Measurements from ENCODE around the gene SH3BGR.
A peak's percentile ranks its signal among the peaks of the same experiment; 100 is the strongest.
"Not testable (repeated sequence)": the region's sequence is repeated elsewhere in the genome, so short reads cannot be mapped to it uniquely, and the experiment has no call there.

The SH3BGR gene

DNA sequence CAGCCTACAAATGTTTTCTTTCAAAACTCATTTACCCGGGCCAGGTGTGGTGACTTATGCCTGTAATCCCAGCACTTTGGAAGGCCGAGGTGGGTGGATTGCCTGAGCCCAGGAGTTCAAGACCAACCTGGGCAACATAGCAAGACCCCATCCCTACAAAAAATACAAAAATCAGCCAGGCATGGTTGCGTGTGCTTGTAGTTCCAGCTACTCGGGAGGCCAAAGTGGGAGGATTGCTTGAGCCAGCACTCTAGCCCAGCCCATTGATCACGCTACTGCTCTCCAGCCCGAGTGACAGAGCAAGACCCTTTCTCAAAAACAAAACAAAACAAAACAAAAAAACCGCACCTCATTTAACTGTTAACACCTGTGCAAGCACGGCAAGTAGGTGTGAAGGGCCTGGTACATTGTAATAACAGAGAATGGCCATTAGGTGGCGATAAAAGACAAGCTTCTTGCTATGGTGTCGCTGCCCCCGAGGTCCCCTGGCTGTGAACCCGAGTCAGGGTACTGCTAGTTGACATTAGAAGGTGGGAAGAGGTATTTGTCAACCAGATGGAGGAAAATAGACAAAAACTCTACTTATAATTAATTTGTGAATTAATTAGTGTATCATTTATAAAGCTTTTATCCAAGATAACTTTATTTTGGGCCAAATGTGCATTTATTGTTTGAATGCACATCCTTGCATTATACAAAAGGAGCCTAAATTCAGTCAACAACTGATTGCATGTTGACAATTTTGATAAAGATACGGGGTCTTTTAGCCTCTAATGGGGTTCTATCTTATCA, 66.5 kb downstream of the SH3BGR start:
- peak; percentile 73 for DNase-seq

DNA sequence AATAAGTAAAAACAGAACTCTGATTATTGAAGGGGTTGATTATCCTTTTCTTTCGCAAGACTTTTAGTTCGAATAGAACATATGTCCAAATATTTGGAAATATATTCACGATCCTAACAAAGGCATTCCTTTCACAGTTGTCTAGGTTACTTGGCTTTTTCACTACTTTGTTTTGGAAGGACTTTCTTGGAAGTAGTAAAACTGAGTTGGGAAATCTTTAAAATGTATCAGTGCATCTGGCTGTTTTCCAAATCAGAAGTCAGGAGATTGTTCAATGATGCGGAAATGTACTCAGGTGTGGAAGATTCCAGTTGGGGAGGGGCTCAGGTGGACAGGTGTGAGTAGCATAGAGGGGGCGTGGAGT, 67.1 kb downstream of the SH3BGR start:
- no peak for DNase-seq

DNA sequence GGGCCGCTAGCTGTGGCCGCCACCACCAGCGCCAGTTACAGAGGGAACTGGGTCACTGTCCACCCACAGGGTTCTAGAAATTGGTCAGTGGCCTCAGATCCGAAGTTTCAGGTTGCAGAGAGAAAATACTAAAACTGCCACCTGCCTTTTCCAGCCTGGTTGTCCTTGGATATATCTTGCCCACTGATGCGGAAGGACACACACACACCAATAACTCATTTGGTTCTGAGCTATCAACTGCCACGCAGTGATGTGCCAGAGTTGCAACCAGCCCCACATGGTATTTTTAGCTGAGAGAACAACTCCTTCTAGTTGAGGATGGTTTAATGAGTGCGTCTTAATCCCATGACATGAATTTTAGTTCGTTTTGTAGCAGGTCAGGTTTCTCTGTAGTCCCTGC, 68.1 kb downstream of the SH3BGR start:
- DNase-seq: no peak

DNA sequence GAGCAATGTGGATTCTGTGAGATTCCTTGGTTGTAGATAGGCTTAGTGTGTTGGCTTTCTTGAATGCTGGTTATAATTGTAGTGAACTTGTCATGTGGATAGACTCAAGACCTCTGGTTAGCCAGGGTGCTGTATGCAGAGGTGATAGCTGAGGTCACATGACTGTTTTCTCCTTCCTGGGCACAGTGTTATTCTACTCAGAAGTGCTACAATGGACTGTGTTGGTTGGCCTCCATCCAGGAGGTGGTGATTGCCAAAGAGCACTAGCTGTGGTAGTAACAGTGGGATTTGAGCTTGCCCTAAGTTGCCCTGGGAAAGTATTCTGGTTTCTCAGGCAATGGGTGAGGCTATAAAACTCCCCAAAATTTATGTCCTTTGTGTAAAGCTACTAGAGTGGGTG, 71.6 kb downstream of the SH3BGR start:
- no peak for DNase-seq

DNA sequence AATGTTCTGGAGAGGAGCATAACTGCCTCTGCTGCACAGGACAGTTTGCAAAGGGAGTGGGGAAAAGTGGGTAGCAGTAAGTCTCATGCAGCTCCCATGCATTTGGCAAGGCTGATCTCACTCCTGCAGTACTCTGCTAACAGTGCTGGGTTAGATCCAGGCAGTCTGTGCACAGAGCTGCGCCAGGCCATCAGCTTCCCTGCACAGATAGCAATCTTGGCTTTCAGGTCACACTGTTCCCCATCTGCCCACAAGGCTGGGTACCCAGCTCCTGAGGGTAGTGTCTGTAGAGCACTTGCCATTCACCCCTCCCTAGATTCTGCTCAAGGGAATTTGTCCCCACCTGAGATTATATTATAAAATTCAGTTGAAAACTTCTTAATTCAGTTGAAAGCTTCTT, 72.1 kb downstream of the SH3BGR start:
- no peak for DNase-seq

DNA sequence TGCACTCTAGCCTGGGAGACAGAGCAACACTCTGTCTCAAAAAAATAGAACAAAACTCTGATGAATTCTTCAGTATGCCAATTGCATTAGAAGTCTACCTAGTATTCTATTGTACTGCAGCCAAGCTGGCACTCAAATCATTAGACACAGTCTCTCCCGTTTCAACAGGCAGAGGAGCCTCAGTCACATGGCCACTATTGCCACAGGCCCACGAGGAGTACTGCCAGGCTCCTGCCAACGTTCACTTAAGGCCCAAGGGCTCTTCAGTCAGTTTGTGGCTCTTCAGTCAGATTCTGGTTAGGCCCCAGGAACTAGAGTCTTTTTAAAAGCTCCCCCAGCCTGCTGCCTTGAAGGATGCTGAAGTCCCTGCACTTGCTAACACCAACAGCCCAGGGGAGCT, 73.4 kb downstream of the SH3BGR start:
- DNase-seq: peak; percentile 18

DNA sequence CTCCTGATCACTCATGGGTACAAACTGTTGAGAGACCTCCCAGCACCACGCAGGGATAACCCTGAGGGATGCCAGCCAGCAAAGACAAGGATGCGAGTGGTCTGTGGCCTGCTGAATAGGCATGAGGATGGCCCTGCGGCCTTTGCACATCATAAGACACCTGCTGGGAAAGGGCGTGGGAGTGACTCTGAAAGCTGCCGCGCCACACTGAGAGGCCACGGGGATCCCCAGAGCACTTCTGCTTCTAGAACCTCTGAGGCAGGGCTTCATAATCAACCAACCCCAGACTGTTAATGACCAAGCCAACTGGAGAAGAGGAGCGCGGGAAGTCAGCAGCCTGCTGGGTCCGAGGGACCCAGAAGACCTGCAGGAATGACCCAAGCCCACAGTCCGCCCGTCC, 73.8 kb downstream of the SH3BGR start:
- DNase-seq: no peak

DNA sequence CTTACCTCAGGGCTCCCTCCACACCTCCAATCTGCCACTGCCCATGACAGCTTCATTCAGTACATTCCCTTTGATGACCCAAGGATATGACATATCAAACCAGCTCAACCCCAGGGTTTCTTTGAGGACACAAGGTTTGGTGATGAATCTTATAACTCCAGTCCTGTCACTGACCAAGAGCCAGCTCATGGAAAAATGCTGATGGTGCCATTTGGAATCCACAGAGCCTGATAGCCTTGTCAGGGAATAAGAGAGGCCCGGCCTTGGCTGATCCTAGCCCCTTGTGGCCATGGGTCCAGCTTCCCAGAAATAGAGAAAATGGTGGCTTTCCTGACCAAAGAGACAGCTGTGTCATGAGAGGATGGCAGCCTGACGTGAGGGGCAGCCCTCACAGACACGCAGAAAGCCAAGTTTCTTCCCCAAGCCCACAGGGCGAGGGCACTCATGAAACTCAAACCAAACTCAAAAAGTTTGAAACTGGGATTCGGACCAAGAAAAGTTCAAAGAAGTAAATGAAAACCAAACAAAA, 75.4 kb downstream of the SH3BGR start:
- DNase-seq: no peak

DNA sequence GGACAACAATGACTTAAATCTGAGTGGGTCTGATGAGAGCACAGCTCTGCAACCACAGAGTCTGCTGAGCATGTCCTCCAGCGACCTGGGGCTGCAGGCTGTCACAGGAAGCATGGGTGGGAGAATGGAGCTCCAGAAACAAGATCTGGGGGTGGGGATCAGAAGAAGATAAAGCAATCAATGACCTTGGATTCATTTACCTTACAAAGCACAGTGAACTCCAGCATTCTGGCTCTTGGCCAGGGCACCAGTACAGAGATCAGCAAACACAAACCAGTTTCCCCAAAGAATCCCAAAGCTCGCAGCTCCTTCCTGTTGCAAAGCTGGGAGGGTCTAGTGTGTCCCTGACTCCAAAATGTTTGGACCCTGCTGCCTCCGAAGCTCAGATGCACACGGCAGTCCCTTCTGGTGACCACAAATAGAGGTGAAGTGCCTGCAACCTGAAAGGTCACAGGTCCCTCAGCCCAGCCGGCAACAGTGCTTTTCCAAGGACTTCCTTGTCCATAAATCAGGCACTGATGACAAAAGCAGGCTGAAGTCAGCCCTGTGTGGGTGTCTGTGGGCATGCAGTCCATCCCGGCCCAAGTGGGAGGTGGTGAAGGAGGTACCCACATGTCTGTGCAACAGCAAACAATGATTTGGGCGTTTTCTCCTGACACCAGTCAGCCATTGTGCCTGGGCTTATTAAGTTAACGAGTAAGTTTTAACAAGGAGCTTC, 76.1 kb downstream of the SH3BGR start:
- DNase-seq: peak; percentile 9

DNA sequence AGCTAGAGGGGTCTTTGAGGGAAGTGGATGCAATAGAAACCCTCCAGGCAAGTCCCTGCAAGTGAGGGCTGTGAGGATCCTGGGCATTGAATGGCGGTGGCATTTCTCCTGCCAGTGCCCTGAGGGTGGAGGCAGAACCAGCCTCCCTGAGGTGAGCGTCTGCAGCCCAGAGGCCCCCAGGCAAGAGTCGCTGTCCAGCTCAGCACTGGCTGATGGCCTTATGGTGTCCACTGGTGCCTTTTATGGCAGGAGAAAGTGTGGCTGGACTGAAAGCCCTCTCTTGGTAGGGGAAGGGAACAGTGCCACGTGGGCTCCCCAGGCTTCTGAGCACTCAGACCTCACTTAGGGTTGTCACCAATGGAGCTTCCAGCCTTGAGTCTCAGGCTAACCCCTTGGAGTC, 77.3 kb downstream of the SH3BGR start:
- DNase-seq: no peak

DNA sequence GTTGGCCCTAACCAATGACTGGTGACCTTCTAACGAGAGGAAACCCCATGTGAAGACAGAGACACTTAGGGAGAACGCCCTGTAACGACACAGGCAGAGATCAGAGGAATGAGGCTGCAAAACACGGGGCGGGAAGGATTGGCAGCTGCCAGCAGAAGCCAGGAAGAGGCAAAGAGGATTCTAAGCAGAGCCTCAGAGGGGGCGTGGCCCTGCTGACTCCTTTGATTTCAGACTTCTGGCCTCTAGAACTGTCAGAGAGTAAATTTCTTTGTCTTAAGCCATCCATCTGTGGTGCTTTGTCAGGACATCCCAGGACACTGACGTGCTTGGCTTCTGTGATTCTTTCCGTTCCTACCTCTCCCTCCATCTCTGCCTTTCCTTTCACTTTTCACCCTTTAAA, 79.3 kb downstream of the SH3BGR start:
- no peak for DNase-seq

DNA sequence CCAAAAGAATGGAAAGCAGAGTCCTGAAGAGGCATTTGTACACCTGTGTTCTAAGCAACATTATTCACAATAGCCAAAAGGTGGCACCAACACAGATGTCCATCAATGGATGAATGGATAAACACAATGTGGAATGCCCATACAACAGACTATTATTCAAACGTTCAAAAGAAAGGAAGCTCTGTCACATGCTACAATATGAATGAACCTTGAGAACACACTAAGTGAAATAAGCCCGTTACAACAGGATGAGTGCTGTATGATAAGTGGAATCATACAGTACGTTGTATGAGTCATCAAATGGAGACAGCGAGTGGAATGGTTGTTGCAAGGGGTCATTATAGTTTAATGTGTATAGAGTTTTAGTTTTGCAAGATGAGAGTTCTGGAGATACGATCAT, 80.1 kb downstream of the SH3BGR start:
- DNase-seq: no peak

DNA sequence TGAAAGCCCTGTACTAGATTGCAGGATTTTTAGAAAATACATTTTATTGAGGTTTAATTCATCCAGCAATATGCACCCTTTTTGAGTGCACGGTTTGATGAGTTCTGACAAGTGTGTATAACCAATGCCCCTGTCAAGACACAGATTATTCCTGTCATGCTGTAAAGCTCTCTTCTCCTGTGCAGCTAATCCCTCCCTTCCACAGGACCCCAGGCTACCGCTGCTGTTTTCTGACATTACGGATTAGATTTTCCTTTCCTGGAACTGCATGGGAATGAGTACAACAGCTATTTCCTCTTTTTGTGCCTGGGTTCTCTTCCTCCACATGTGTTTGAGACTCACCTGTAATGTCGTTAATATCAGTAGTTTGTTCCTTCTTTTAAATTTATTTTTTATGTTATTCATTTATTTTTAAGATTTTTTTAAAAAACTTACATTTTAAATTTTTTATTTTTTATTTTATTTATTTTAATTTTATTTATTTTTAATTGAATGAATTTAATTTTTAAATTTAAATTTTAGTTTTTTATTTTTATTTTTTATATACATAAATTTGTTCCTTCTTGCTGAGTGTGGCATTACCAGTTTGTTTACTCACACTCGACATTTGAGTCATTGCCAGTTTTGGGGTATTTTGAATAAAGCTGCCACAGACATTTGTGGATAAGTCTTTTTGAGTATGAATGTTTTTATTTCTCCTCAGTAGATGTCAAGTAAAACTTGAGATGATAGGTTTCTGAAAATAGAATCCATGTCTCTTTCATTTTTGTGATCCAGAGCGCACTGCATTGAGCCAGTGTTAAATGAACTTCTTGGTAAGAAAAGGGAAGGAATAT, 82.0 kb downstream of the SH3BGR start:
- no peak for DNase-seq

DNA sequence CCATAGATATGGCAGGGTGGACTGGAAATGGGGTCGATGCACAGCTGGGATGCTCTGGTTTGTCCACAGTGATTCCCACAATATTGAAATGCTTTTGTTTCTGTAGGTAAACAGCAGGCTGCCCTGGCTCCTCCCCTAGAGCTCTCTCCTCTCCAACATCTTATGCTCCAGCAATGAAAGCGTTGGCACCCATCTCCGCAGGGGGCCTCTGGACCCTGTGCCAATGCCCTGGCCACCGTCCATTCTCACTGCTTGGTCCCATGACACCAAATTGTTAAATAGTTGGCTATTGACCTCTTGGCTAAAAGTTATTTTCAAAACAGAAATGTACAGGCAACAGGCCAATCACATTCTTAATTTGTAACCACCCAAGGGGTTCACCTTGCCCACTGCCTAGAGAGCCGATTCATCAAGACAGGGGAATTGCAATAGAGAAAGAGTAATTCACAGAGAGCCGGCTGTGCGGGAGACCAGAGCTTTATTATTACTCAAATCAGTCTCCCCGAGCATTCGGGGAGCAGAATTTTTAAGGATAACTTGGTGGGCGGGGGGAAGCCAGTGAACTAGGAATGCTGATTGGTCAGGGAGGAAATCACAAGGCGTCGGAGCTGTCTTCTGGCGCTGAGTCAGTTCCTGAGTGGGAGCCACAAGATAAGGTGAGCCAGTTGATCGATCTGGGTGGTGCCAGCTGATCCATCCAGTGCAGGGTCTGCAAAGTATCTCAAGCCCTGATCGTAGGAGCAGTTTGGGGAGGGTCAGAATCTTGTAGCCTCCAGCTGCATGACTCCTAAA, 84.1 kb downstream of the SH3BGR start:
- DNase-seq: no peak

DNA sequence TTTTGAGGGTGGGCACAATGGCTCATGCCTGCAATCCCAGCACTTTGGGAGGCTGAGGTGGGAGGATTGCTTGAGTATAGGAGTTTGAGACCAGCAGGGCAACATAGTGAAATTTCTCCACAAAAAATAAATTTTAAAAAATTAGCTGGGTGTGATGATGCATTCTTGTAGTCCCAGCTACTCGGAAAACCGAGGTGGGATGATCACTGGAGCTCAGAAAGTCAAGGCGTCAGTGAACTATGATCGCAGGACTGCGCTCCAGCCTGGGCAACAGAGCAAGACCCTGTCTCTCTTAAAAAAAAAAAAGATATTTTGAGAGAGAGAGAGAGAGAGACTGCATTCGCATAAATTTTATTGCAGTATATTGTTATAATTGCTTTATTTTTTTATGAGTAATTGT, 85.1 kb downstream of the SH3BGR start:
- no peak for DNase-seq

DNA sequence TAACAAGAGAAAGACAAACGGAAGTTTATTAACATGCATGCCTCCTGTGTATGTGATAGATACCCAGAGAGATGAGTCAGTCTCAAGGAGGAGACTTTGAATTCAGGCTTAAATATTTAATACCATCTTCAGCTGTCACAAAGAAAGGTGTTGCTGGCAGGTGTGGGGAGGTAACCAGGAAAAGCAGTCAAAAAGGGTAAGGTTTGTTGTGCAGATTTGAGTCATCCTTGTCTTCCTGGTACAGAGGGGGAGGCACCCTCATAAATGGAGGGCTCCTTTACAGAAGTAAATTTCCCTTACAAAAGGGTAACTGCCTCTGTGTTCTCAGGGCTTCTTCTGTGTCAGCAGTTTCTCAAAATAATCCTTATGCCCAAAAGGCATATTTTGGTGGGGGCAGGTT, 85.8 kb downstream of the SH3BGR start:
- DNase-seq: no peak

DNA sequence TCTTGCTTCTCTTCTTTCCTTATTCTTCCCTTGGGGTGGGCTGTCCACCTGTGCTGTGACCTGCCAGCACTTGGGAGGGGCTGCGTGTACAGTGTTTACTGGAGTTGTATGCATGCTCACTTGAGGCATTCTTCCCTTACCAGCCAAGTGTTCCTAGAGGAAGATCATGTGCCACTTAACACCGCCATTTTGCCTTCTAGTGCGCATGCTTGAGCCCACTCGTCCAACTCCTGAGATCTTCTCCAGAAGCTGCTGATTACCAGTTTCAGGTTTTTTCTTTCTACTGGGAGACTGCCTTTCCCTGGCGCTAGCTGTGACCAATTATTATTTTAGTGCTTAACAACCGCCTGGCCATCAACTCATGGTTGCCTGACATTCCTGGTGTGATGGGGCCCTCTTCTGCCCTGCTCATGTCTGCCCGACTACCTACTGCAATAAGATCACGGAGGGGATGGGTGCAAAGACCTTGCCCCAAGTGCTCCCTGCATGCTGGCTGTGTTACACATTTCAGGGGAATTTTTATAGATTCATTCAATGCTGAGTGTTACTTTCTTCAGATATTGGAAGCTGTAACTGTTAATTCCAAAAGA, 86.8 kb downstream of the SH3BGR start:
- no peak for DNase-seq

DNA sequence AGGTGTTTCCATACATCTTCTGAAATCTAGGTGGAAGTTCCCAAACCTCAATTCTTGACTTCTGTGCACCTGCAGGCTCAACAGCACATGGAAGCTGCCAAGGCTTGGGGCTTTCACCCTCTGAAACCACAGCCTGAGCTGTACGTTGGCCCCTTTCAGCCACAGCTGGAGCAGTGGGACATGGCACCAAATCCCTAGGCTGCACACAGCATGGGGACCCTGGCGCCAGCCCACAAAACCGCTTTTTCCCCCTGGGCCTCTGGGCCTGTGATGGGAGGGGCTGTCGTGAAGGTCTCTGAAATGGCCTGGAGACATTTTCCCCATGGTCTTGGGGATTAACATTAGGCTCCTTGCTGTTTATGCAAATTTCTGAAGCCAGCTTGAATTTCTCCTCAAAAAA, 88.6 kb downstream of the SH3BGR start:
- DNase-seq: not testable (repeated sequence)

DNA sequence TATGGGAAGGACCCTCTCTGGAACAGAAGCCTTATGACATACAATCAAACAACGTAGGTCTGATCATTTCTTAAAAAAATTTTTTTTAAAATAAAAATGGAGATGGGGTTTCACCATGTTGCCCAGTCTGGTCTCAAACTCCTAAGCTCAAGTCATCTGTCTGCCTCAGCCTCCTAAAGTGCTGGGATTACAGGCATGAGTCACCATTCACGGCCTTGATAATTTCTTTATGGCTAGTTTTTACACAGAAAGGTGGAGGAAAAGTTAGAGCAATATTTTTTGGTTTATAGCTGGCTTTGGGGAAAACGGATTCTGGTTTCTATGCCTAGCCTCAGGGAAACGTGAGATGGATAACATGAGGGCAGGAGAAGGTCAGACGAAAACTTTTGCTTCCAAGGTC, 91.0 kb downstream of the SH3BGR start:
- DNase-seq: no peak

DNA sequence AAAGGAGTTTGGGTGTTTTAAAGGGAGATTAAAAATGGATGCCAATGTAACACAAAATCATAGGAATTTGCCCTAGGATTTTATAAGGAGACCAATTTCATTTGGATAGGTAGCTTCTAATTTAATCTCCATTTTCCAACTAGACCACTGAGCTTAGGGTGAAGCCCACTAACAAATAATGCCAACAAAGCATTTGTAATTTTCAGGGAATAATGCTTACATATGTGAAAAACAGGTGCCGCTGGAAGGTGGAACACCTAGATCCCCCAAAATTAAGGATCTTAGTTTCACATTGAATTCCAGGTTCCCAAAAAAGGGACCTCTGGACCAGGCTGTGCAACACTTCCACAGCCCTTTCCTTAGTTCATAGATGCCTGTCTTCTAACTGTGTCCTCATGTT, 94.8 kb downstream of the SH3BGR start:
- DNase-seq: no peak

DNA sequence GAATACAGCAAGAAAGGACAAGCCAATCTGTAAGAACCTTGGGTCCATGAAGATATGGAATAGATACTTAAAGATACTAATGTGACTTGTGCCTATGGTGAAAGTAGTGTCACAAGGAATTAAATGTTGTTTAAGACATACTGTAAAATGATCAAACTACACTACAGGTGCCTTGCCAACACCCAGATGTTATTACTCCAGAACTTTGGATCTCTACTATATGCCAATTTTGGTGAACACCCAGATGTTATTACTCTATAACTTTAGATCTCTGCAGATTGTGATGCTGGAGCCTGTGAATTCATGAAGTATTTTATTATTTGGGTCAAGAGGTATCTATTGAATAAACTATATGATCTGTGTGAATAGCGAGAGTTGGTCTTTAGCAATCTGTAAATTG, 101.1 kb downstream of the SH3BGR start:
- no peak for DNase-seq

DNA sequence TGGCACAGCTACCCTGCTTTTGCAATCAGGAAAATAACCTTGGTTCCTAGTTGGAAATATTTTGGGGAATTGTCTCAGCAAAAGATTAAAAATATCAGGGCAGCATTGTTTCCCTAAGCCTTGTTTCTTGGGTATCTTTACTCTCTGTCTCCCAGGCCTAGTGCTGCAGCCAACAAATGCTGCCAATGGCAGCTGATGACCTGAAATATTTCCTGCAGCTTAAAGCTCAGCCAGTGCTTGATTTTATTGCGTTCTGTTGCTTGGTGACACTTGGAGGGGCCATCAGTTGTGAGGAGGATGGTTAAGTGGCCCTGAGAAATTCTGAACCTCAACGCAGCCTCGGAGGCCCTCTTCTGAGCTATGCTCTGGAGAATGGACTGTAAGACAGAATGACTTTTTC, 101.6 kb downstream of the SH3BGR start:
- no peak for DNase-seq
